Panc1 (cell line): ENCODE results near the gene CTDSP2. TPM values are rescaled to one million over a fixed set of nuclear protein-coding genes. Genes with fewer than 3 reads are reported as not detected.
A peak's percentile ranks its signal among the peaks of the same experiment; 100 is the strongest.

Experiments used
- ATAC-seq: fragments of 200-7000 bp; cut with Tn5 transposase; 2 replicates; pipeline ENCODE4 v1.9.1; 2020; ENCODE audit warnings: mild to moderate bottlenecking, moderate library complexity
- BruUV-seq: library from RNA; stranded (reverse); fragments of 400-500 nt; replicated peaks from 2 replicates; lab custom pipeline; 2021; lab: Mats Ljungman, UMichigan
- CTCF ChIA-PET: fragments of 300-600 bp; sonication (Branson Sonifier 250); formaldehyde crosslinking; loops from one replicate; lab custom pipeline; 2022; ENCODE audit warnings: antibody characterized with exemption; lab: Charles Lee
- POLR2A ChIA-PET: fragments of 300-600 bp; sonication (Branson Sonifier 250); formaldehyde crosslinking; loops from one replicate; lab custom pipeline; 2022; ENCODE audit warnings: antibody characterized with exemption; lab: Charles Lee
- DNase-seq: peaks from one replicate; pipeline ENCODE4 v3.0.0-alpha.2; 2010; ENCODE audit warnings: low read depth, low spot score
- H3K27ac ChIP-seq: 2 replicates; pipeline ENCODE4 v1.5.1; 2011; ENCODE audit warnings: mild to moderate bottlenecking, low read length, inconsistent platforms
- H3K27me3 ChIP-seq: fragments of 200-500 bp; sonication (Bioruptor generic); 2 replicates; pipeline ENCODE4 v1.6.0; 2014; ENCODE audit warnings: low read length, inconsistent platforms; ENCODE audit not compliant: control insufficient read depth, insufficient read depth
- H3K36me3 ChIP-seq: fragments of 200-500 bp; sonication (Bioruptor generic); 2 replicates; pipeline ENCODE4 v1.5.1; 2014; ENCODE audit warnings: inconsistent platforms, mild to moderate bottlenecking, low read length, moderate library complexity; ENCODE audit not compliant: control insufficient read depth, insufficient read depth
- H3K4me1 ChIP-seq: 2 replicates; pipeline ENCODE4 v1.5.1; 2011; ENCODE audit warnings: inconsistent platforms, mild to moderate bottlenecking, low read length, moderate library complexity; ENCODE audit not compliant: control insufficient read depth, insufficient read depth
- H3K4me3 ChIP-seq, 2 experiments: 2 replicates each; pipeline ENCODE4 v1.5.1; 2011 to 2012; ENCODE audit warnings: low read depth in 2 of 2, low read length in 2 of 2, mild to moderate bottlenecking in 2 of 2, inconsistent platforms in 1 of 2, moderate library complexity in 1 of 2
- H3K9me3 ChIP-seq: fragments of 200-500 bp; sonication (Bioruptor generic); 2 replicates; pipeline ENCODE4 v1.5.1; 2014; ENCODE audit warnings: low read depth, mild to moderate bottlenecking, inconsistent platforms, low read length, moderate library complexity; ENCODE audit not compliant: control insufficient read depth, insufficient read depth
- POLR2AphosphoS5 ChIP-seq: IDR thresholded peaks from 2 replicates; pipeline ENCODE4 v1.6.1; 2012; ENCODE audit warnings: mild to moderate bottlenecking, low read depth, low read length, moderate library complexity
- REST ChIP-seq, 2 experiments: IDR thresholded peaks; 2 replicates each; pipeline ENCODE4 v1.6.1; 2011 to 2012; ENCODE audit warnings: low read depth in 2 of 2, control low read depth in 1 of 2, low read length in 1 of 2, mild to moderate bottlenecking in 1 of 2, moderate library complexity in 1 of 2; ENCODE audit not compliant: insufficient read depth in 1 of 2
- SIN3A ChIP-seq: IDR thresholded peaks from 2 replicates; pipeline ENCODE4 v1.6.1; 2012; ENCODE audit warnings: low read depth, mild to moderate bottlenecking, low read length, moderate library complexity, borderline replicate concordance; ENCODE audit not compliant: insufficient read depth
- TCF7L2 ChIP-seq: IDR thresholded peaks from 2 replicates; pipeline ENCODE4 v1.6.1; 2011; ENCODE audit warnings: mild to moderate bottlenecking, low read depth, low read length, inconsistent platforms
- in situ Hi-C: cut with HindIII; loops from 2 replicates; pipeline ENCODE4 v1.10.0; 2016; ENCODE audit warnings: low sequenced_read_pairs, low pct_unique_long_range_greater_than_20kb
- intact Hi-C: fragments of 100-400 bp; cut with micrococcal nuclease; formaldehyde crosslinking; loops from one replicate; pipeline ENCODE4 v1.10.0; 2022; ENCODE audit not compliant: unreplicated experiment
- total RNA-seq: library from RNA; stranded (reverse); gene quantifications from one replicate; pipeline ENCODE4 v1.2.1, GENCODE V29; 2021; ENCODE audit not compliant: unreplicated experiment
- TF ChIP-seq, protein P1 (sequence below): fragments of 450-650 bp; IDR thresholded peaks from 2 replicates; pipeline ENCODE4 v1.5.1; 2017; ENCODE audit warnings: mild to moderate bottlenecking

The CTDSP2 gene
- total RNA-seq, 1 experiment from 2014 or later = 120 TPM

DNA sequence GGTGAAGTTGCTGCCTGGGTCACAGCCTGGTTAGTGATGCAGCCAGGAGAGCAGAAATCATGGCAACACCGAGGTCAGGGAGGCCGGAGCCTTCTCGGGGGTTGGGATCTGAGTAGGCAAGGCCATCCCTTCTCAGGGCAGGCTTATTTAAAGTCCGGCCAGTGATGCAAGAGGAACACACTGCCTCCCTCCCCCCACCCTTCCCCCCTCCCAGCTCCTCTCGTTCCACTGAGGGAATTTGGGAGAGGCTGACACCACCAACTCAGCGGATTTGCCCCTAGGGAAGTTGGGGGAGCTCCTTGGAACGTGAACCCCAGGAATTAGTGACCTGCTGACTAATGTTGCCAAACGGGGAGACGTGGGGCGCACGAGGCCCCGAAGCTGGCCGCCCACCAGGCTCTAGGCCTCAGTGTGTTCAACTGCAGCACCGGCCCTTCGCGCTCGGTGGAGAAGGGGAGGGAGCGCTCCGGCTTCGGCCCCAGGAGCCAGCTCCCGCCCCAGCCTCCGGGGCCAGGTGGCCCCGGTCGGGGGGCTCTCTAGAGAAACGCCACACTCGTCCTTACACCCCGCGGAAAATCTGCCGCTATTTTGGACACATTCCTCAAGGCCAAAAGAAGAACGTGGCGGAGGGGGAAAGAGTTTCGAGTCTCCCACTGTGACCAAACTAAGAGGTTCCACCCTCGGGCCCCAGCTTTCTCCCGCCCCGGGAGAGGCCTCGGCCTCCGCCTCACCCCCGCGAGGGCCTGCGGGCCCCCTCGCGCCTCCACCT lies 1.6 kb downstream of the CTDSP2 start:
- ChIA-PET POLR2A (interaction anchor here (0.6 to 1.8 kb wide), 6 partner anchors 21 to 60 kb away, joined by 3 to 23 read pairs (median 5); no protein-coding TSS in a partner anchor), CTCF (interaction anchor here (0.6 to 1.2 kb wide), 4 partner anchors 13 to 260 kb away, joined by 3 to 6 read pairs (median 4); no protein-coding TSS in a partner anchor)
- Histone ChIP-seq H3K27me3 (no peaks in the 10 kb centered on the region), H3K4me1 (peaks cover 49% of the 10 kb centered on the region), H3K4me3 (peak overlapping the region; percentile 93 to 94), H3K27ac (peak overlapping the region; percentile 94), H3K9me3 (no peaks in the 10 kb centered on the region), H3K36me3 (peaks cover 8% of the 10 kb centered on the region; the same call in 1 of the 2 replicates)
- DNase-seq (no peak), ATAC-seq (peak; percentile 62)
- intact Hi-C loops = no loop called here
- TF ChIP-seq REST (IDR thresholded peaks at IDR 0.05; ENCODE audit: insufficient read depth in 1 of 2, low read depth in 2 of 2, low read length in 1 of 2) (no peak), SIN3A (no peak; the same call in 1 of the 2 replicates), POLR2AphosphoS5 (peak; percentile 37; the same call in 1 of the 2 replicates)
- in situ Hi-C loops = no loop called here
- BruUV-seq = no TSS peak

GRCh38 chr12:57842342-57843294 lies 3.9 kb downstream of the CTDSP2 start:
- H3K4me3 ChIP-seq = peak overlapping the region; percentile 5 to 27; a peak in 2 of 4 replicates
- peaks cover 8% of the 10 kb centered on the region; the same call in 1 of the 2 replicates for H3K36me3 ChIP-seq
- ATAC-seq = no peak
- intact Hi-C loops = no loop called here
- no peaks in the 10 kb centered on the region for H3K27me3 ChIP-seq
- BruUV-seq = no TSS peak
- TF ChIP-seq POLR2AphosphoS5 = no peak
- TF ChIP-seq, protein P1, sequence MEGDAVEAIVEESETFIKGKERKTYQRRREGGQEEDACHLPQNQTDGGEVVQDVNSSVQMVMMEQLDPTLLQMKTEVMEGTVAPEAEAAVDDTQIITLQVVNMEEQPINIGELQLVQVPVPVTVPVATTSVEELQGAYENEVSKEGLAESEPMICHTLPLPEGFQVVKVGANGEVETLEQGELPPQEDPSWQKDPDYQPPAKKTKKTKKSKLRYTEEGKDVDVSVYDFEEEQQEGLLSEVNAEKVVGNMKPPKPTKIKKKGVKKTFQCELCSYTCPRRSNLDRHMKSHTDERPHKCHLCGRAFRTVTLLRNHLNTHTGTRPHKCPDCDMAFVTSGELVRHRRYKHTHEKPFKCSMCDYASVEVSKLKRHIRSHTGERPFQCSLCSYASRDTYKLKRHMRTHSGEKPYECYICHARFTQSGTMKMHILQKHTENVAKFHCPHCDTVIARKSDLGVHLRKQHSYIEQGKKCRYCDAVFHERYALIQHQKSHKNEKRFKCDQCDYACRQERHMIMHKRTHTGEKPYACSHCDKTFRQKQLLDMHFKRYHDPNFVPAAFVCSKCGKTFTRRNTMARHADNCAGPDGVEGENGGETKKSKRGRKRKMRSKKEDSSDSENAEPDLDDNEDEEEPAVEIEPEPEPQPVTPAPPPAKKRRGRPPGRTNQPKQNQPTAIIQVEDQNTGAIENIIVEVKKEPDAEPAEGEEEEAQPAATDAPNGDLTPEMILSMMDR = no peak
- no peak for TF ChIP-seq TCF7L2
- no peak for TF ChIP-seq REST (IDR thresholded peaks at IDR 0.05; ENCODE audit: insufficient read depth in 1 of 2, low read depth in 2 of 2, low read length in 1 of 2)
- TF ChIP-seq SIN3A = no peak
- in situ Hi-C loops = no loop called here
- POLR2A ChIA-PET = interaction anchor here (0.7 kb wide), 1 partner anchor 23 kb away, joined by 3 read pairs; no protein-coding TSS in a partner anchor
- H3K27ac ChIP-seq = peak overlapping the region; percentile 55
- no peak for DNase-seq
- CTCF ChIA-PET = interaction anchor here (1.5 kb wide), 1 partner anchor 53 kb away, joined by 3 read pairs; no protein-coding TSS in a partner anchor
- no peaks in the 10 kb centered on the region for H3K9me3 ChIP-seq
- peaks cover 66% of the 10 kb centered on the region for H3K4me1 ChIP-seq
